C4-2B (cell line): ENCODE data around the gene CYP2W1.
"Not testable (repeated sequence)": the region's sequence is repeated elsewhere in the genome, so short reads cannot be mapped to it uniquely, and the experiment has no call there.

Source experiments
- H3K27ac ChIP-seq: fragments of 450-650 bp; 2 replicates; pipeline ENCODE4 v1.5.1; 2017
- ZFX ChIP-seq: fragments of 450-650 bp; IDR thresholded peaks from 2 replicates; pipeline ENCODE4 v1.6.1; 2017
- TF ChIP-seq, protein P1 (sequence below): fragments of 450-650 bp; conservative IDR thresholded peaks from 2 replicates; pipeline ENCODE4 v1.5.1; 2017; ENCODE audit warnings: mild to moderate bottlenecking

CYP2W1 gene

DNA sequence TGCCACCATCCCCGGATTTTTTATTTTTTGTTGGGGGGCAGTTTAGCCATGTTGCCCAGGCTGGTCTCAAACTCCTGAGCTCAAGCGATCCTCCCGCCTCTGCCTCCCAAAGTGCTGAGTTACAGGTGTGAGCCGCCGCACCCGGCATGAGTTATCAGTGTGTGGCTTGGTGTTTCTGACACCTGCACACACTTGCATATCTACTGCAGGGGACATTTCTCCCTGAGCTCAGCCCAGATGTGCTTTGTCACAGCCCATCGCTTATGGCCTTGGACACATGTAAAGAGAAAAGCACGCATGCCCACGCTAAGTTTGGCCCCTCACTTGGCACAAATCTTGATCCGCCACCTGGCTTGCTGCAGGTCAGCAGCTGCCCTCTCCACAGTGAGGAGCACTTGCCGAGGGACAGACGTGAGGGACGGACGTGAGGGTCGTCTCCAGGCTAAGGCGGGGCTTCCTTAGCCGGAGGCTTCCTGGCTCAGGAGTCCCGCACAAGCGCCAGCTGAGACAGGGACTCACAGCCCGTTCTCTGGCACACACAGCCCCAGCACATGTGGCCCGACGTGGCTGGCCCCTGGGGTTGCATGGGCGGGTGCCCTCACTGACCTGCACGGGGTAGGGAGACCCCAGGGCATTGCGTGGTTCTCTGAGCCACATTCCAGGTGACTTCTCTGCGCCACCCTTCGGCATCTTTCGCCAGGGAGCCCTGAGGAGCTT is 11.8 kb downstream of the CYP2W1 start:
- no peak overlapping the region for H3K27ac ChIP-seq
- TF ChIP-seq ZFX: no peak
- TF ChIP-seq, protein P1, sequence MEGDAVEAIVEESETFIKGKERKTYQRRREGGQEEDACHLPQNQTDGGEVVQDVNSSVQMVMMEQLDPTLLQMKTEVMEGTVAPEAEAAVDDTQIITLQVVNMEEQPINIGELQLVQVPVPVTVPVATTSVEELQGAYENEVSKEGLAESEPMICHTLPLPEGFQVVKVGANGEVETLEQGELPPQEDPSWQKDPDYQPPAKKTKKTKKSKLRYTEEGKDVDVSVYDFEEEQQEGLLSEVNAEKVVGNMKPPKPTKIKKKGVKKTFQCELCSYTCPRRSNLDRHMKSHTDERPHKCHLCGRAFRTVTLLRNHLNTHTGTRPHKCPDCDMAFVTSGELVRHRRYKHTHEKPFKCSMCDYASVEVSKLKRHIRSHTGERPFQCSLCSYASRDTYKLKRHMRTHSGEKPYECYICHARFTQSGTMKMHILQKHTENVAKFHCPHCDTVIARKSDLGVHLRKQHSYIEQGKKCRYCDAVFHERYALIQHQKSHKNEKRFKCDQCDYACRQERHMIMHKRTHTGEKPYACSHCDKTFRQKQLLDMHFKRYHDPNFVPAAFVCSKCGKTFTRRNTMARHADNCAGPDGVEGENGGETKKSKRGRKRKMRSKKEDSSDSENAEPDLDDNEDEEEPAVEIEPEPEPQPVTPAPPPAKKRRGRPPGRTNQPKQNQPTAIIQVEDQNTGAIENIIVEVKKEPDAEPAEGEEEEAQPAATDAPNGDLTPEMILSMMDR: no peak

DNA sequence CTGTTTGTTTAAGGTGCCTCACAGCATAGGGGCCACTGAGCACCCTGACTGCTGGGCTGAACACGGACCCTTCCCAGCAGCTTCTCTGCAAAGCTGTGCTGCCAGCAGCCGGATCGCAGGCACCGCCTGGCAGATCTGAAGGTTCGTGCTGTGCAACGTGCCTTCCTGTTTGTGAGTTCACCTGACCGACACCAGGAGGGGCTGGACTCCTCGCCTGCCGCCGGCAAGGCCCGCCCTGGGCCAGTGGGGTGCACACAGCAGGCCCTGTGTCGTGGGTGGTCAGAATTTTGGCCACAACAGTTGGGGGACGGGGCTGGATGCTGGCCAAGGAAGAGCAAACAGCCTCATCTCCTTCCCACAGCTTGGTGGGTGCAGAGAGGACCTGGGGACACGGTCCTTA is 12.6 kb downstream of the CYP2W1 start:
- TF ChIP-seq, protein P1: no peak
- TF ChIP-seq ZFX: no peak
- no peak overlapping the region for H3K27ac ChIP-seq

DNA sequence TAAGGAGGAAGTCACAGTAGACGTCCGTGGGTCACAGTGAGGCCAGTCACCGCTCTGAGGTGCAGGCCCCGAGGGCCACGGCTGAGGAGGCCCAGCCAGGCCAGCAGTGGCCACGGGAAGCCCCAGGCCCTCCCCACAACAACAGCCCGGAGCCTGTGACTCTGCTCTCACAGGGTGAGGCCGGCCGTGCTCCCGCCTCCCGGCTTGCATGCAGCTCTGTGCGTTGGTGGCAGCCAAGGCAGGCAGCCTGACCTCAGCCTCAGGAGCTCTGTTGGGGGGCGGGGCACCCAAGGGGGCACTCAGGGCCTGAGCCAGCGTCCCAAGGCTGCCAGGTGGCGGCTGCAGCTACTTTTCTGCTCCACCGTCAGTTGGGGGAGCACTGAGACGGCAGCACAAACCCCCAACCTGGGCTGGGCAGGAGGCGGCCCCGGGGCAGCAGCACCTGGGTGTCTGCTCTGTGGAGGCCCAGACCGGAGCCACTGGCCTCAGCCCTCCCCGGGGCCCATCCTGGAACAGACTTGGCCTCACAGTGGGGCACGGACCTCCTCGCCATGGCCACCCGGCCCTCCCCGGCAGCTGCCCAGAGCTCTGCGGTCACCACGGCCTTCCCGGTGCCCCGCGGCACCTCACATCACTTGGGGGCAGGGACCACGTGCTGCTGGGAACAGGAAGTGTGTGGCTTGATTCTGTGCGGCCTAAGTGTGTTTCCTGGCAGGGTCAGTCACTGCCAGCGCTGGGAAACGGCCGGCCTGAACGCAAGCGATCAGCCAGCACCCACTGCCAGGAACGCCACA is 13.3 kb downstream of the CYP2W1 start:
- no peak for TF ChIP-seq ZFX
- TF ChIP-seq, protein P1: no peak
- H3K27ac ChIP-seq: no peak overlapping the region

DNA sequence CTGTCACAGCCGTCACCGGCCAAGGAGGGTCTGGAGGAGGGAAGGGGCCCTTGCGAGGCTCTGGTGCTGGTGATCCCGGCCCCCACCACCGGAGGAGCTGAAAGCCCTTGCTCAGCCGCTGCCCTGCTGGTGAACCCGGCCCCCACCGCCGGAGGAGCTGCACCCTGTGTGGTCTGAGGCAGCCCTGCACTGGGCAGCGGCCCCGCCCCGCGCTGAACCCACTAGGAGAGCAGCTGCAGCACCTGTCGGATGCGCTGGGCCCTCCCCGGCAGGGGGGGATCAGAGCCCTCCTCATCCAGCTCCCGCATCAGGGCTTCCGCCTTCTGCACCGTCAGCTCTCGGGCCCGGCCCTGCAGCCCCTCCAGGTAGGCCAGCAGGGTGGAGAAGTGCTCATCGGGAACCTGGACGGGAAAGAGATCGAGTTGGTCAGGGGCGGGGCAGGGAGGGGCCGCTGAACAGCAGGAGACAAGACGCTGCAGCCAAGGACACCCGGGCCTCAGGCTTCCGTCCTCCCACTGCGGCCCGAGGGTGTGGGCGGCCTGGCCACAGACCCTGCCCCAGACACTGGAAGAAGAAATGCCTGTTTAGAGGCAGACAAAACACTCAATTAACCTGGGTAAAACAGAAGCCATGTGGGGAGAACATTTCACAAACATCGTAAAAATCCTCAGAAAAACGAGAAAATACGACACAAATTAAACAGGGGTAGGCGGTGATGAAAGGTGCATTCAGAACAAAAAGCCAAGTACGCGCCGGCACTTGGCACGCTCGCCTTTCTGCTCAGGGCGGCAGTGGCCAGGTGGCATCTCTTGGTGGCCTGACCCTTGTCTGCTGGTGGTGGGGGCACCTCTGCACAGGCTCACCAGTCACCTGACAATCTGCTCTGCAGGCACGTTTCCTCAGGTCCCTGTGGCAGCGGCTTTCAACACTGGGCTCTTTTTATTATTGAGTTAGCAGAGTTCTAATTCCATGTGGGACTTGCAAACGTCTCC is 14.7 kb downstream of the CYP2W1 start:
- H3K27ac ChIP-seq: no peak overlapping the region
- TF ChIP-seq, protein P1: no peak
- no peak for TF ChIP-seq ZFX

DNA sequence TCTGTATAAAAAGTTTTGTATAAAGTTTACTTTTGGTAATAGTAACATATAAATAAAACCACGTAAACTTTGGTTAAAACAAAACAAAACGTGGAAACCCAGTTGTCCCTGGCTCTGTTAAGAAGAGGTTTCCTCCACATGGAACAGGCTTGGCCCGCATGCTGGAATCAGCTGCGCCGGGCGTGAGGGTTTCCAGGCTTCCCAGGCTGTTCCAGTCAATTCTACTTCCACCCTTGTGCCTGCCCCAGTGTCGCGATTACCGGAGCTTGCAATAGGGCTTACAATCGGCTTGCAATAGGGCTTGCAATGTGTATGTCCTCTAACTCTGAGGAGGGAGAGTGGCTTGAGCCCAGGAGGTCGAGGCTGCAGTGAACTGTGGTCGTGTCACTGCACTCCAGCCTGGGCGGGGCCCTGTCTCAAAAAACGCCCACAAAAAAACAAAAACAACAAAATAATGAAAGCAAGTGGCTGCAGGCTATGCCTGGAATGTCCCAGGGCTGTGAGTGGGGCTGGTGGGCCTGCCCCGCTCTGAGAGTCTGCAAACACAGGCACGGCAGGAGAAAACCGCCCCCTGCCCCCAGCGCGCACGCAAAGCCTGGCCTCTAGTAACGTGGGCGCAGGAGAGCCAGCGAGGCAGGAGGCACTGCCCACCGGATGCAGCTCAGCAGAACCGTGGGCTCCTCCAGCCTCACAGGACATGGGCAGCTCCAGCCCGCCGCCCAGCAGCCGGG is 16.3 kb downstream of the CYP2W1 start:
- TF ChIP-seq, protein P1: no peak
- no peak for TF ChIP-seq ZFX
- no peak overlapping the region for H3K27ac ChIP-seq

DNA sequence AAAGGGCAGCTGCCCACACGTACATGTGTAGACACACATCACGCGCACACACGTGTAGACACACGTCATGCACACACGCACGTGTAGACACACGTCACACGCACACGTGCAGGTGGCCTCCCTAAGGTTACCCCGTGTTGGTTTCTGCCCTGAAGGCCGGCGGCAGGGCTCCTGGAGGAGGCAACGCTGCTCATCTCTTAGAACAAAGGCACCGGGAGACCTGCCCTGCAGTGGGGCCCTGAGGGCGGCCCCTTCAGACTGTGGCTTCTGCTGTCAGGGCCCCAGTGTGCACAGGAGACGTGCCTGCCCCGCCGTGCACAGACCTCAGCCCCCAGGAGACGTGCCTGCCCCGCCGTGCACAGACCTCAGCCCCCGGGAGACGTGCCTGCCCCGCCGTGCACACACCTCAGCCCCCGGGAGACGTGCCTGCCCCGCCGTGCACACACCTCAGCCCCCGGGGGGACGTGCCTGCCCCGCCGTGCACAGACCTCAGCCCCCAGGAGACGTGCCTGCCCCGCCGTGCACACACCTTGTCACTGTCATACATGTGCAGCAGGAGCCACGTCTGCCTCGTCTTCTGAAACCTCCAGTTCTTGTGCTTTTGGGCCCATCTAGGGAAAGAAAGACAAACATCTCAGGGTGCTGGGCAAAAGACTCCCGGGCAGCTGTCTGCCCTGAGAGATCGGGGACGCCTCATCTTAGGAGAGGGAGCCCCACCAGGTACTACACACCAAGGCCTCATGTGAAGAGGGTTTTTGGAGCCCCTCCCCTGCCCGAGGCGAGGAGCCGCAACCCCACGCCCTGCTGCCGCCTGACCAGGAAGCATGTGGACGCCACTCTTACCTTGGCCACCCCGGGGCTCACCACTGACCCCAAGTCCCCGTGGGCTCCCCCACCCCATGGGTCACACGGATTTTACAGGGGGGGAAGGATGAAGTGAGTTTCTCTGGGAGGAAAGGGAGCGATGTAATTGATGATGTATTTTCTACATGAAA is 17.3 kb downstream of the CYP2W1 start:
- H3K27ac ChIP-seq: no peak overlapping the region
- TF ChIP-seq, protein P1: no peak
- TF ChIP-seq ZFX: no peak

DNA sequence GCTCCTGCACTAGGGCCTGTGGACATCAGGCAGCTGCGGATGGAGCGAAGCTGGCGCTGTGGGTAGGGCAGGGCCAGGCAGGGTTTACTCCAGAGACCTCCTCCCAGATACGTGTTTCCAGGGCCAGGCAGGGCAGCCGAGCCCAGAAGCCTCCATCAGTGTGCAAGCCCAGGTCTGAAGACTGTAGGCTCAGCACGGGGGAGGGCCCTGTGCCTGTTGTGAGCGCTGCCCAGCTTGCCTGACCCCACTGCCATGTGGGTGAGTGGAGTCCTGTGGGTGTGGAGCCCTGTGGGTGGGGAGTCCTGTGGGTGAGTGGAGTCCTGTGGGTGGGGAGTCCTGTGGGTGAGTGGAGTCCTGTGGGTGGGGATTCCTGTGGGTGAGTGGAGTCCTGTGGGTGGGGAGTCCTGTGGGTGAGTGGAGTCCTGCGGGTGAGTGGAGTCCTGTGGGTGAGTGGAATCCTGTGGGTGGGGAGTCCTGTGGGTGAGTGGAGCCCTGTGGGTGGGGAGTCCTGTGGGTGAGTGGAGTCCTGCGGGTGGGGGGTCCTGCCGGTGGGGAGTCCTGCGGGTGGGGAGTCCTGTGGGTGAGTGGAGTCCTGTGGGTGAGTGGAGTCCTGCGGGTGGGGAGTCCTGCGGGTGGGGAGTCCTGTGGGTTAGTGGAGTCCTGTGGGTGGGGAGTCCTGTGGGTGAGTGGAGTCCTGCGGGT is 18.2 kb downstream of the CYP2W1 start:
- H3K27ac ChIP-seq: not testable (repeated sequence)

DNA sequence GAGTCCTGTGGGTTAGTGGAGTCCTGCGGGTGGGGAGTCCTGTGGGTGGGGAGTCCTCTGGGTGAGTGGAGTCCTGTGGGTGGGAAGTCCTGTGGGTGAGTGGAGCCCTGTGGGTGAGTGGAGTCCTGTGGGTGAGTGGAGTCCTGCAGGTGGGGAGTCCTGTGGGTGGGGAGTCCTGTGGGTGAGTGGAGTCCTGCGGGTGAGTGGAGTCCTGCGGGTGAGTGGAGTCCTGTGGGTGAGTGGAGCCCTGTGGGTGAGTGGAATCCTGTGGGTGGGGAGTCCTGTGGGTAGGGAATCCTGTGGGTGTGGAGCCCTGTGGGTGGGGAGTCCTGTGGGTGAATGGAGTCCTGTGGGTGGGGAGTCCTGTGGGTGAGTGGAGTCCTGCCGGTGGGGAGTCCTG is 19.0 kb downstream of the CYP2W1 start:
- not testable (repeated sequence) for H3K27ac ChIP-seq

DNA sequence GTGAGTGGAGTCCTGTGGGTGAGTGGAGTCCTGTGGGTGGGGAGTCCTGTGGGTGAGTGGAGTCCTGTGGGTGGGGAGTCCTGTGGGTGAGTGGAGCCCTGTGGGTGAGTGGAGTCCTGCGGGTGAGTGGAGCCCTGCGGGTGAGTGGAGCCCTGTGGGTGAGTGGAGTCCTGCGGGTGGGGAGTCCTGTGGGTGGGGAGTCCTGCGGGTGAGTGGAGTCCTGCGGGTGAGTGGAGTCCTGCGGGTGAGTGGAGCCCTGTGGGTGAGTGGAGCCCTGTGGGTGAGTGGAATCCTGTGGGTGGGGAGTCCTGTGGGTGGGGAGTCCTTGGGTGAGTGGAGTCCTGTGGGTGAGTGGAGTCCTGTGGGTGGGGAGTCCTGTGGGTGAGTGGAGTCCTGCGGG is 19.5 kb downstream of the CYP2W1 start:
- H3K27ac ChIP-seq: not testable (repeated sequence)
